ENCODE results near the gene ADA. TPM values are rescaled to one million over a fixed set of nuclear protein-coding genes. Genes with fewer than 3 reads are reported as not detected.

ADA gene
- total and polyA plus RNA-seq, 9 of the 15 experiments (the other 6 are each of a cell fraction or from before 2014, with no cell fraction given), result 2.4 to 26.1 (median 5.3) TPM

DNA sequence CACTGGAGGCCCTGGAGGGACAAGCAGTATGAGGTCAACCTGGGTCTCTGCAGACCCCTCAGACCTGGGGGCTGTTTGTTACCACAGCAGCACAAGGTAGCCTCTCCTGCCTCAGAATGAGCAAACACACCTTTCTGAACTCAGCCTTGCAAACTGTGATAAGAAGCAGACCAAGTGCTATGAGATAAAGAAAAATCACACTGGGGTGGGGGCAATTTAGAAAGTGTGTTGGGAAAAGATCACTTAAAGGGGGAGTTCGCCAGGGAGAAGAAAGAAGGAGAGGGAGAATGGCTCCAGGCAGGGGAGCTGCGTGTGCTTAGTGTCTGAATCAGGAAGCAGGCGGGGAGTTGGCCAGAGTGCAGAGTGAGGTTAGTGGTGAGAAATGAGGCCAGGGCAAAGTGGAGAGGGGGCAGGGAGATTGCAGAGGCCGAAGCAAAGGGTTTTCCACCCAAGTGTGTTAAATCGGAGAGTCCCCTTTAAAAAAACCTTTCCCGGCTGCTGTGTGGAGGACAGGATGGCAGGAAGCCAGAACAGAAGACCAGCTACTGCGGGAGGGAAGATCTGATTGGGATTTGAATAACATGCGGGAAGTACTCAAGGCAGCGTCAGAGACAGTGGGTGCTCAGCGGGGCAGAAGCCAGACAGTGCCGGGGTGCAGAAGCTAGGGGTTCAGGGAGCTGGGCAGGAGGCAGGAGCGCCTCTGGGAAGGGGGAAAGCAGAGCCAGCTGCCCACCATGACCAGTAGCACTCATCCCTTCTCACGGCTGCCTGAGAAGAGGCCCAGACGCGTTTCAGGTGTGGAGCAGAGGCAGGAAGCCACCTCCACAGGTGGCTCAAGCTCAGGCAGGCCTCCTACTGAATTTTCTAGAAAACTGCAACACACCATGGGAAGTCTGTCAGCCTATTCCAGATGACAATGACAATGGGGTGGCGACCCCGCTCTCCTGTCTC, 9.0 kb downstream of the ADA start (continued):
- TF ChIP-seq NR2C2 (CRISPR knock-in tag; IDR thresholded peaks at IDR 0.05) (no peak), NR2C2 (tag; IDR thresholded peaks at IDR 0.05) (peak; percentile 24; the same call in 1 of the 2 replicates), MED1 (CRISPR knock-in tag; IDR thresholded peaks at IDR 0.05; ENCODE audit: borderline replicate concordance) (no peak), RAD21 (CRISPR knock-in tag; conservative IDR thresholded peaks at IDR 0.05 in 1 of 2, IDR thresholded peaks at IDR 0.05 in 1 of 2) (no peak), SAFB2 (IDR thresholded peaks at IDR 0.05; ENCODE audit: borderline replicate concordance, low read depth, low read length, severe bottlenecking) (no peak), ZNF277 (CRISPR knock-in tag; IDR thresholded peaks at IDR 0.05; ENCODE audit: borderline replicate concordance) (no peak), SMARCE1 (IDR thresholded peaks at IDR 0.05) (peak; percentile 54; the same call in 1 of the 2 replicates), IFI16 (CRISPR knock-in tag; IDR thresholded peaks at IDR 0.05) (no peak), FOXK2 (conservative IDR thresholded peaks at IDR 0.05 in 1 of 2, IDR thresholded peaks at IDR 0.05 in 1 of 2; ENCODE audit: low read depth in 2 of 2) (no peak)
- TF ChIP-seq, protein P1, sequence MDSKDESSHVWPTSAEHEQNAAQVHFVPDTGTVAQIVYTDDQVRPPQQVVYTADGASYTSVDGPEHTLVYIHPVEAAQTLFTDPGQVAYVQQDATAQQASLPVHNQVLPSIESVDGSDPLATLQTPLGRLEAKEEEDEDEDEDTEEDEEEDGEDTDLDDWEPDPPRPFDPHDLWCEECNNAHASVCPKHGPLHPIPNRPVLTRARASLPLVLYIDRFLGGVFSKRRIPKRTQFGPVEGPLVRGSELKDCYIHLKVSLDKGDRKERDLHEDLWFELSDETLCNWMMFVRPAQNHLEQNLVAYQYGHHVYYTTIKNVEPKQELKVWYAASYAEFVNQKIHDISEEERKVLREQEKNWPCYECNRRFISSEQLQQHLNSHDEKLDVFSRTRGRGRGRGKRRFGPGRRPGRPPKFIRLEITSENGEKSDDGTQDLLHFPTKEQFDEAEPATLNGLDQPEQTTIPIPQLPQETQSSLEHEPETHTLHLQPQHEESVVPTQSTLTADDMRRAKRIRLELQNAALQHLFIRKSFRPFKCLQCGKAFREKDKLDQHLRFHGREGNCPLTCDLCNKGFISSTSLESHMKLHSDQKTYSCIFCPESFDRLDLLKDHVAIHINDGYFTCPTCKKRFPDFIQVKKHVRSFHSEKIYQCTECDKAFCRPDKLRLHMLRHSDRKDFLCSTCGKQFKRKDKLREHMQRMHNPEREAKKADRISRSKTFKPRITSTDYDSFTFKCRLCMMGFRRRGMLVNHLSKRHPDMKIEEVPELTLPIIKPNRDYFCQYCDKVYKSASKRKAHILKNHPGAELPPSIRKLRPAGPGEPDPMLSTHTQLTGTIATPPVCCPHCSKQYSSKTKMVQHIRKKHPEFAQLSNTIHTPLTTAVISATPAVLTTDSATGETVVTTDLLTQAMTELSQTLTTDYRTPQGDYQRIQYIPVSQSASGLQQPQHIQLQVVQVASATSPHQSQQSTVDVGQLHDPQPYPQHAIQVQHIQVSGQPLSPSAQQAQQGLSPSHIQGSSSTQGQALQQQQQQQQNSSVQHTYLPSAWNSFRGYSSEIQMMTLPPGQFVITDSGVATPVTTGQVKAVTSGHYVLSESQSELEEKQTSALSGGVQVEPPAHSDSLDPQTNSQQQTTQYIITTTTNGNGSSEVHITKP (IDR thresholded peaks at IDR 0.05; ENCODE audit: partially characterized antibody), result peak; percentile 72
- TF ChIP-seq, protein P2, sequence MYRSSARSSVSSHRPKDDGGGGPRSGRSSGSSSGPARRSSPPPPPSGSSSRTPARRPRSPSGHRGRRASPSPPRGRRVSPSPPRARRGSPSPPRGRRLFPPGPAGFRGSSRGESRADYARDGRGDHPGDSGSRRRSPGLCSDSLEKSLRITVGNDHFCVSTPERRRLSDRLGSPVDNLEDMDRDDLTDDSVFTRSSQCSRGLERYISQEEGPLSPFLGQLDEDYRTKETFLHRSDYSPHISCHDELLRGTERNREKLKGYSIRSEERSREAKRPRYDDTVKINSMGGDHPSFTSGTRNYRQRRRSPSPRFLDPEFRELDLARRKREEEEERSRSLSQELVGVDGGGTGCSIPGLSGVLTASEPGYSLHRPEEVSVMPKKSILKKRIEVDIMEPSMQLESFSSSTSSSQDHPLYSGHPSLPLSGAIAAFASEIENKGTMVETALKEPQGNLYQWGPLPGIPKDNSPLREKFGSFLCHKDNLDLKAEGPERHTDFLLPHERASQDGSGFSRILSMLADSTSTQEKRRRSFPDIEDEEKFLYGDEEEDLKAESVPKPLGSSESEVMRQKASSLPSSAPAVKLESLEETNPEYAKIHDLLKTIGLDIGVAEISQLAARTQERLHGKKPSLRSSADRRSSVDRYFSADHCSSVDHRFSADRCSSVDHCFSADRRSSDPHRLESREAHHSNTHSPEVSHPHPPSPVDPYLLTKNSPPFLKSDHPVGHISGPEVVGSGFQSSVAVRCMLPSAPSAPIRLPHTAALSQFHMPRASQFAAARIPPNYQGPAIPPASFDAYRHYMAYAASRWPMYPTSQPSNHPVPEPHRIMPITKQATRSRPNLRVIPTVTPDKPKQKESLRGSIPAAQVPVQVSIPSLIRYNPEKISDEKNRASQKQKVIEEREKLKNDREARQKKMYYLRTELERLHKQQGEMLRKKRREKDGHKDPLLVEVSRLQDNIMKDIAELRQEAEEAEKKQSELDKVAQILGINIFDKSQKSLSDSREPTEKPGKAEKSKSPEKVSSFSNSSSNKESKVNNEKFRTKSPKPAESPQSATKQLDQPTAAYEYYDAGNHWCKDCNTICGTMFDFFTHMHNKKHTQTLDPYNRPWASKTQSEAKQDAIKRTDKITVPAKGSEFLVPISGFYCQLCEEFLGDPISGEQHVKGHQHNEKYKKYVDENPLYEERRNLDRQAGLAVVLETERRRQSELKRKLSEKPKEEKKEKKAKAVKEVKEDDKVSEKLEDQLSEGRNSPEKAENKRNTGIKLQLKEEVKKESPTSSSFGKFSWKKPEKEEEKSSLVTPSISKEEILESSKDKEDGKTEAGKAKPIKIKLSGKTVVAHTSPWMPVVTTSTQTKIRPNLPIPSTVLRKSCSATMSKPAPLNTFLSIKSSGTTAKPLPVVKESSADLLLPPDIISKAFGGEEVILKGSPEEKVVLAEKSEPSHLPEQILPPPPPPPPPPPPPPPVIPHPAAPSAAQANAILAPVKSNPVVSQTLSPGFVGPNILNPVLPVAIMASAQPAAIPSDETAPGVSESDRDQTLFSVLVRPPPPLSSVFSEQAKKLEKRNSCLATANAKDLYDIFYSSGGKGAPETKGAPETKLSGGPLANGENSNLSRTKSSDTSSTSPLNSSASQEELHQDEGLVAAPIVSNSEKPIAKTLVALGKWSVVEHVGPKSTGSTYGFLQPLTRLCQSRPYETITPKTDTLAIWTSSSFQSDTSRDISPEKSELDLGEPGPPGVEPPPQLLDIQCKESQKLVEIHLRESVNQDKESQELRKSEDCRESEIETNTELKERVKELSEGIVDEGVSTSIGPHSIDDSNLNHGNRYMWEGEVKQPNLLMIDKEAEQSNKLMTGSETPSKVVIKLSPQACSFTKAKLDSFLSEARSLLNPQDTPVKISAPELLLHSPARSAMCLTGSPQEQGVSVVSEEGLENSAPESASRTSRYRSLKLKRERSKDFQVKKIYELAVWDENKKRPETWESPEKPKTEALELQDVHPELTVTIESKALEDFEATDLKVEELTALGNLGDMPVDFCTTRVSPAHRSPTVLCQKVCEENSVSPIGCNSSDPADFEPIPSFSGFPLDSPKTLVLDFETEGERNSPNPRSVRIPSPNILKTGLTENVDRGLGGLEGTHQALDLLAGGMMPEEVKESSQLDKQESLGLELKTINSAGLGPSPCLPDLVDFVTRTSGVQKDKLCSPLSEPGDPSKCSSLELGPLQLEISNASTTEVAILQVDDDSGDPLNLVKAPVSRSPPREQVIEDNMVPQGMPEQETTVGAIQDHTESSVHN (IDR thresholded peaks at IDR 0.05; ENCODE audit: borderline replicate concordance in 1 of 2, low read depth in 1 of 2), result peak in 1 of 2 experiments; percentile 19; a peak in 1 of 4 replicates
